ENCODE data around the gene KRTAP5-7. TPM values are rescaled to one million over a fixed set of nuclear protein-coding genes. Genes with fewer than 3 reads are reported as not detected.
"Not testable (repeated sequence)": the region's sequence is repeated elsewhere in the genome, so short reads cannot be mapped to it uniquely, and the experiment has no call there.

The KRTAP5-7 gene
- under 1 TPM in 1 of 4 donors, not detected in 3; 0.49 TPM for total RNA-seq
- under 1 TPM in 1 of 3 donors, not detected in 2; 0.32 TPM for polyA plus RNA-seq

GRCh38 chr11:71526796-71527575 lies at the start of gene KRTAP5-7:
Gene KRTAP5-7, plus strand, starts transcription at chr11:71527267. Its CDS starts 34 bp downstream, at chr11:71527301.
- intact Hi-C loops (cut with DNase I); H3K27me3 ChIP-seq; H3K4me1 ChIP-seq; H3K36me3 ChIP-seq; DNase-seq; H3K4me3 ChIP-seq; H3K27ac ChIP-seq; H3K9me3 ChIP-seq: not testable (repeated sequence)
- 17 to 43% methylated on average over 10 of the region's 10 CpGs for whole genome bisulfite sequencing, 2 donors

- intact Hi-C loops (cut with DNase I) = no loop called here
- H3K36me3 ChIP-seq = peaks cover 7 to 99% (median 70%) of the 10 kb centered on the region in 4 donors
- WGBS, 2 donors = 82 to 83% methylated on average over 25 of the region's 25 CpGs
Measured at GRCh38 chr11:71477641-71478527, 49.2 kb upstream of the KRTAP5-7 start.

GRCh38 chr11:71478528-71478840 lies 48.6 kb upstream of the KRTAP5-7 start:
- no peak overlapping the region for H3K4me3 ChIP-seq
- WGBS, 2 donors = 94 to 96% methylated on average over 11 of the region's 11 CpGs
- H3K36me3 ChIP-seq = peaks cover 8 to 99% (median 70%) of the 10 kb centered on the region in 4 donors
- DNase-seq = no peak
- no peaks in the 10 kb centered on the region for H3K27me3 ChIP-seq
- intact Hi-C loops (cut with DNase I) = no loop called here
- no peaks in the 10 kb centered on the region for H3K9me3 ChIP-seq
- H3K27ac ChIP-seq = no peak overlapping the region
- no peak for TF ChIP-seq POLR2A (IDR thresholded peaks at IDR 0.05)
- TF ChIP-seq POLR2AphosphoS5 (IDR thresholded peaks at IDR 0.05) = no peak
- TF ChIP-seq EP300 (IDR thresholded peaks at IDR 0.05) = no peak
- no peak for TF ChIP-seq CTCF (IDR thresholded peaks at IDR 0.05)
- H3K4me1 ChIP-seq = no peaks in the 10 kb centered on the region

More at GRCh38 chr11:71477641-71478527, 49.2 kb upstream of the KRTAP5-7 start:
- no peaks in the 10 kb centered on the region for H3K9me3 ChIP-seq
- no peak for TF ChIP-seq POLR2AphosphoS5 (IDR thresholded peaks at IDR 0.05)
- TF ChIP-seq CTCF (IDR thresholded peaks at IDR 0.05) = no peak
- TF ChIP-seq POLR2A (IDR thresholded peaks at IDR 0.05) = no peak
- no peak for TF ChIP-seq EP300 (IDR thresholded peaks at IDR 0.05)
- no peak overlapping the region for H3K4me3 ChIP-seq
- H3K27ac ChIP-seq = no peak overlapping the region
- H3K27me3 ChIP-seq = no peaks in the 10 kb centered on the region
- no peak for DNase-seq
- H3K4me1 ChIP-seq = no peaks in the 10 kb centered on the region

- intact Hi-C loops (cut with DNase I) = no loop called here
- no peaks in the 10 kb centered on the region for H3K4me1 ChIP-seq
- no peak overlapping the region for H3K27ac ChIP-seq
- peaks cover 10 to 99% (median 61%) of the 10 kb centered on the region in 4 donors for H3K36me3 ChIP-seq
- TF ChIP-seq CTCF (IDR thresholded peaks at IDR 0.05) = no peak
- no peak overlapping the region for H3K4me3 ChIP-seq
- no peak for DNase-seq
- H3K27me3 ChIP-seq = no peaks in the 10 kb centered on the region
- WGBS, 2 donors = 93 to 94% methylated on average over 24 of the region's 24 CpGs
- H3K9me3 ChIP-seq = no peaks in the 10 kb centered on the region
Measured at GRCh38 chr11:71481101-71481960, 45.7 kb upstream of the KRTAP5-7 start.
